Ureter (tissue), 1 donor: ENCODE results near the gene TRDN. TPM values are rescaled to one million over a fixed set of nuclear protein-coding genes. Genes with fewer than 3 reads are reported as not detected.
"Not testable (repeated sequence)": the region's sequence is repeated elsewhere in the genome, so short reads cannot be mapped to it uniquely, and the experiment has no call there.

Experiments
- DNase-seq: peaks from one replicate; pipeline ENCODE4 v3.0.0-alpha.2; 2020; ENCODE audit warnings: low spot score
- total RNA-seq: library from RNA; stranded (reverse); gene quantifications from one replicate; pipeline ENCODE4 v1.2.4, GENCODE V29; 2023
- donor health status: DM: yes; HTN: yes; CAD: no.

Gene TRDN
- total RNA-seq, 1 donor from 2014 or later = 0.44 TPM

GRCh38 chr6:123629258-123629941 is 7.3 kb downstream of the TRDN start:
- no peak for DNase-seq

GRCh38 chr6:123625696-123626095 is 11.1 kb downstream of the TRDN start:
- no peak for DNase-seq

GRCh38 chr6:123622780-123623179 is 14.0 kb downstream of the TRDN start:
- no peak for DNase-seq

DNA sequence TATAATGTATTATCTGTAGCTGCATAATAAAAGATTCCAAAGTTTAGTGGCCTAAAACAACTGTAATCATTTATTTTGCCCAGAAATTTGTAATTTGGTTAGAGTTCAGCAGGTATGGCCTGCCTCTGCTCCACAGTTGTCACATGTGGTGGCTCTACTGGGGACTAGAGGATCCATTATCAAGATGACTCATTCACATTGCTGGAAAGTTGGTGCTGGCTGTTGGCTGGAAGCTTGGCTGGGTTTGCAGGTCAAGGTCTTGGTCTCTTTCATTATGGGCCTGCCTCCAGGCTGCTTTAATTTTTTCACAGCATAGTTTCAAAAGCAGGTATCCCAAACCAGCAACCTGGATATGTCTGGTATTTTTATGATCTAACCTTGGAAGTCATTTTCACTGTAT is 17.6 kb downstream of the TRDN start:
- DNase-seq = no peak

DNA sequence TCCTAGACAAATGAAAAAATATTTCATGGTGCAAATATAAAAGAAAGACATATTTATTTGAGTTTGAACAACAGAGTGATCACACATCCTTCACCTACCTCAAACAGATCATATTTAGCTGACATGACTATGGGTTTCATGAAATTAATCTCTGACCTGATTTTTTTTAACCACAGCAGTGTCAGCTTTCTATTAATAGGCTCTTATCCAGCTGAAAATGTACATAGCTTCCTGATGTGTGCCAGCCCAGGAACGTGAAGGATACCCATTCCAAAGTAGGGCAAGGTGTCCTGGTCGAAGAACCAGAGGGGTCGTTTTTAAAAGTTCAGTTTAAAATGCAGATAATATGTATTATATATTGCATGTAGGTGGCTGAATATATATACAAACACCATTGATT is 19.8 kb downstream of the TRDN start:
- DNase-seq = no peak

DNA sequence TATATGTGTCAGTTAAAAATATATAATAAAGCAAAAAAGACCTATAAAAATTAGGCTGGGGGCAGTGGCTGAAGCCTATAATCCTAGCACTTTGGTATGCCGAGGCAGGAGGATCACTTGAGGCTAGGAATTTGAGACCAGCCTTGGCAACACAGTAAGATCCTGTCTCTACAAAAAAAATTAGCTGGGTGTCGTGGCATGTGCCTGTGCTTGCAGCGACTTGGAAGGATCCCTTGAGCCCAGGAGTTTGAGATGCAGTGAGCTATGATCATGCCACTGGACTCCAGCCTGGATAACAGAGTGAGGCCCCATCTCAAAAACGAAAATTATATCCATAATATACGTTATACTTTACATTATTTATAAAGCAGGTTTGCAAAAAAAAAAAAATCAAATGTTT is 20.7 kb downstream of the TRDN start:
- no peak for DNase-seq

- DNase-seq = no peak
Observed at GRCh38 chr6:123610779-123611178, 26.0 kb downstream of the TRDN start.

DNA sequence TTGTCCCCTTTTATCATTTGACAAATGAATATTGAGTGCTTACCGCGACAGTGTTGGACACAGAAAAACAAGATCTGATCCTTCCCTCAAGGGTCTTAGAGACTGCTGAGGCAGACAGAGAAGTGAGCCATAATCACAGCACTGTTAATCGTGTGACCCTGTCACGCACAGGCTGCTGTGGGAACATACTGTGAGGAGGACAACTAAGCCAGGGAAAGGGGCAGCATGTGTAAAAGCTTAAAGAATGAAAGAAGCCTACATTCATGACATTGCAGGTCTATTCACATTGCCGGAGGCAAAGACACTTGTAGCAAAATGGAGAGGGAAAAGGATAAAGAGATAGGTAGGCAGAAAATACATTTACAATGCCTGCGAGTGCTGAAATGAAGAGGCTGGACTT is 32.7 kb downstream of the TRDN start:
- no peak for DNase-seq

DNA sequence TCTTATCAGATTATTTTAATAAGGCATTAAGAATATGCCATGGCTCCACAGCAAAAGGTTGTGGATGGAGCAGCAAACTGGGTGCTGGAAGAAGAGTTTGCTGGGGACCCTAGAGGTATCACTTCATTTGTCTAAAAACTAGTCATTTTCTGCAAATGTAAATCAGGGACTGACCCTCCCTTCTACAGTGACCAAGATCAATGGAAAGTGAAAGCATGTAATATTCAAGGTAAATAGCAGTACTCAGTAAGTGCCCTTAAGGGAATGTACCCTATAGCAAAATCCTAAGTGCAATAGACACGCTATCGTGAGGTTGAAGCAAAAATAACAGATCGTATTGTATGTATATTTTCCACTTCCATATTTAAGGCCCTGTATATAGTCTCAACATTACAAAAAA is 38.7 kb downstream of the TRDN start:
- DNase-seq = no peak

DNA sequence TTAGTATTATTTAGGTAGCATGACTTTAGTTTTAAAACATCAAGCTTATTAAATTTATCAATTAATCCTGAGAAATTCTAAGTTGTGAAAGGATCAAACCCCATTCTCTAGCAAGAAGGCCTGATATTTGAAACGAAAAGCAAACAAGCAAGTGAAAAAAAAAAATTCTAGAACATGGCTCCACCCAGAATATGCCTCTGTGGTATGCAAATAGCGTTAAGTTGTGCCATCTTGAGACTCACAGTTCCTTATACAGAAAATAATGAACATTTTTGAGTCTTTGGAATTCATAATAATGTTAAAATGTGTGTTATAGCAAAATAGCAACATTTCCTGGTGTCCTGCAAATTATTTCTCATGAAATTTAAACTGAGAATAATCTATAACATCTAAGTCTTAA is 42.0 kb downstream of the TRDN start:
- no peak for DNase-seq

DNA sequence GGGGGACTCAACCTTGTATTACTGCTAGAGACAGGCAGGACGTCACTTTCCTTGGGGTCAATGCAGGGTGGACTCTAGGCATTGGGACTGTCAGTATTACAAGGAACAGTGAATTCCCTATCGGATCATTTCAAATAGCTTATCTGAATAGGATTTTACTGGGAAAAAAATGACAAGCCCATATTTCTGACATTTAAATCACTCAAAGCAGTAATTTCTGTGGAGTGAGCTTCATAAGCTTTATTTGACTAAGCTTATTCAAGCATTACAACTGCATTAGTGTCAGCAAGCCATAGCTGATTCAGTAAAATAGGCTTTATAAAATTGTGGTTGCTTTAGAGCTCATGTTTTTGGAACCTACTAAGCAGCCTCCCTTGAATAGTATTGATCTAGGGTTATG is 44.3 kb downstream of the TRDN start:
- no peak for DNase-seq

DNA sequence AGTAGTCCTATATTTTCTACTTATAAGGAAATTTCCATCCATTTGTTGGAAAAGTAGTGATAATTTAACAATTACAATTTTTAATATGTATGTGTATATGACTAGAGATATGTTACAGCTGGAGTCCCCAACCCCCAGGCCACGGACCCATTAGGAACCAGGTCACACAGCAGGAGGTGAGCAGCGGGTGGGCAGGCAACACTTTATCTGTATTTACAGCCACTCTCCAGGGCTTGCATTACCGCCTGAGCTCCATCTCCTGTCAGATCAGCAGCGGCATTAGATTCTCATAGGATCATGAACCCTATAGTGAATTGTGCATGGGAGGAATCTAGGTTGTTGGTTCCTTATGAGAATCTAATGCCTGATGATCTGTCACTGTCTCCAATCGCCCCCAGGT is 46.8 kb downstream of the TRDN start:
- no peak for DNase-seq

GRCh38 chr6:123589317-123589716 is 47.4 kb downstream of the TRDN start:
- DNase-seq = no peak

GRCh38 chr6:123588546-123588895 is 48.2 kb downstream of the TRDN start:
- DNase-seq = no peak

- no peak for DNase-seq
Observed at GRCh38 chr6:123587838-123588545, 48.8 kb downstream of the TRDN start.

GRCh38 chr6:123587407-123587806 is 49.3 kb downstream of the TRDN start:
- DNase-seq = not testable (repeated sequence)

- DNase-seq = no peak
Observed at GRCh38 chr6:123580331-123580730, 56.4 kb downstream of the TRDN start.

DNA sequence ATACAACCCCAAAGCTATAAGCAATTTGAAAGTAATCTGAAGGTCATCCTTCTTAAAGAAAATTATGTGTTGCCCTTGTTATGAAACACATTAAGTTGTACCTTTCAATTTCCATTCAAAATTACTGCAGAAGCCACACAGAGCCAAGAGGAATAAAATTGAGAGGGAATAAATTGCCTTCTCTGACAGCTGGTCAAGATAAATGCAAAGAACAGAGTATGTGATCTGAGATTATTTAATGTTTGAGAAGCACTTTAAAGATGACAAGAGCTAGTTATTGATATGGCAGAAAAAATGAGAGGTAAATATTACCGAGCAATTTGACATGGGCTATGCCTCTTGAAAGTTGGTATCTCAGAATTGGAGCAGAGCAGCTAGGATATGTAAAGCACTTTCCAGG is 61.6 kb downstream of the TRDN start:
- DNase-seq = no peak

DNA sequence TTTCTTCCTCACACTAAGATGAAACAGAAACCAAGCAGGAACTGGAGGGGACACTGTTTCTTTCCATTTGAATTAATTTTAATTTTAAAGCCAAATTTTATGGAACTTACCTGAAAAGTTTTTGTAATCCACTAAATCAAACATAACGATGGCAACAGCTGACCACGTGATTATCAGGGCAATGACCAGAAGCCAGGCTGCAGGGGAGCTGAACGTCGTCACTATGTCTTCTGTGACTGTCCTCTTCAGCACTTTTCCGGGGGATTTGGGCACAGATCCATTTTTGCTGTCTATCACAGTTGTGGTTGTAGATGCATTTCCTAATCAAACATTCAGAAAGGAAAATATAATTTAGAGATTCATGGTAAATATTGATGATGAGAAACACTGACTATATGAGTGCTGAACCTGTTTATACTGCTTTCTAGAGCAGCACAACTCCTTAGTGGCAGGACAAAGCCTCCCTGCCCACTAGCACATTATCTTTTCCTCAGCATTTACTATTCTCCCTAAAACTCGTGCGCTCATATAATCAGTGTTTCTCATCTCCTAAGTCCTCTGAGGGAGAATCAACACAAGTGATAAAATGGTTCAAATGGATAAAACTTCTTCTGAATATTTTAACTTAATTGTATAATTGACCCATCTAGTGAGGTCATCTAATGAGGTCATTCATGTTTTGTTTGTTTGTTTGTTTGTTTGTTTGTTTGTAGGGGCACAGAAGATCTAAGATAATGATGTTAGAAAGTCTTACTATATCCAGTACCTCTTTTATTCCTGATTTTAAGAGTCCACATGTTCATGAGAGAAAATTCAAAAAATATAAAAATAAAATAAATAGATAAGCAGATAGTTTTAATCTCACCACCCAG is 65.7 kb downstream of the TRDN start:
- no peak for DNase-seq

GRCh38 chr6:123569575-123569974 is 67.2 kb downstream of the TRDN start:
- DNase-seq = no peak

- no peak for DNase-seq
Observed at GRCh38 chr6:123565529-123565928, 71.2 kb downstream of the TRDN start.

GRCh38 chr6:123564361-123564760 is 72.4 kb downstream of the TRDN start:
- DNase-seq = no peak

GRCh38 chr6:123562677-123563076 is 74.1 kb downstream of the TRDN start:
- DNase-seq = no peak
